ENCODE data around the gene ZNF232.
A peak's percentile ranks its signal among the peaks of the same experiment; 100 is the strongest.
"Not testable (repeated sequence)": the region's sequence is repeated elsewhere in the genome, so short reads cannot be mapped to it uniquely, and the experiment has no call there.

Gene ZNF232

GRCh38 chr17:5092218-5093010 lies 19.3 kb downstream of the ZNF232 start:
- DNase-seq, result no peak

GRCh38 chr17:5080591-5080990 lies 31.1 kb downstream of the ZNF232 start:
- DNase-seq, result no peak

- DNase-seq, result peak; percentile 70
Observed at GRCh38 chr17:5078106-5079028, 33.3 kb downstream of the ZNF232 start, which contains the start of gene ZFP3. Gene ZFP3 (plus strand): TSS chr17:5078467. CDS start chr17:5091505, 13,038 bp downstream.

- no peak for DNase-seq
Observed at GRCh38 chr17:5077781-5078105, 33.9 kb downstream of the ZNF232 start.

- not testable (repeated sequence) for DNase-seq
Observed at GRCh38 chr17:5077275-5077674, 34.4 kb downstream of the ZNF232 start.

- DNase-seq, result not testable (repeated sequence)
Observed at GRCh38 chr17:5075472-5075871, 36.2 kb downstream of the ZNF232 start.

- DNase-seq, result no peak
Observed at GRCh38 chr17:5069724-5070123, 42.0 kb downstream of the ZNF232 start.

- DNase-seq, result no peak
Observed at GRCh38 chr17:5068236-5068635, 43.4 kb downstream of the ZNF232 start.

- no peak for DNase-seq
Observed at GRCh38 chr17:5065227-5065744, 46.4 kb downstream of the ZNF232 start.
